Endothelial cell (in vitro differentiated cells): ENCODE results near the gene MTF1. TPM values are rescaled to one million over a fixed set of nuclear protein-coding genes. Genes with fewer than 3 reads are reported as not detected.

ENCODE experiments used
- DNase-seq: peaks from one replicate; pipeline ENCODE4 v3.0.0; 2021; ENCODE audit warnings: low spot score
- H3K27ac Mint-ChIP-seq: one replicate; pipeline ENCODE4 v1.8.0; 2021; ENCODE audit warnings: mixed read lengths, inconsistent platforms; ENCODE audit not compliant: unreplicated experiment
- H3K27me3 Mint-ChIP-seq: one replicate; pipeline ENCODE4 v1.8.0; 2021; ENCODE audit warnings: mild to moderate bottlenecking, moderate library complexity, mixed read lengths, inconsistent platforms; ENCODE audit not compliant: unreplicated experiment
- H3K36me3 Mint-ChIP-seq: one replicate; pipeline ENCODE4 v1.8.0; 2021; ENCODE audit warnings: mild to moderate bottlenecking, low read depth, mixed read lengths, inconsistent platforms; ENCODE audit not compliant: unreplicated experiment
- H3K4me1 Mint-ChIP-seq: one replicate; pipeline ENCODE4 v1.8.0; 2021; ENCODE audit warnings: mild to moderate bottlenecking, mixed read lengths, inconsistent platforms; ENCODE audit not compliant: unreplicated experiment
- H3K4me3 Mint-ChIP-seq: one replicate; pipeline ENCODE4 v1.8.0; 2021; ENCODE audit warnings: mild to moderate bottlenecking, mixed read lengths, inconsistent platforms; ENCODE audit not compliant: unreplicated experiment
- H3K9me3 Mint-ChIP-seq: one replicate; pipeline ENCODE4 v1.8.0; 2021; ENCODE audit warnings: mixed read lengths, inconsistent platforms; ENCODE audit not compliant: unreplicated experiment
- total RNA-seq: library from RNA; stranded (reverse); fragmentation: NEBNext Ultra II Directional; extraction: Animal tissue kit (Norgen Biotek cat#: 25700); gene quantifications from one replicate; pipeline ENCODE4 v1.2.1, GENCODE V29; 2021; ENCODE audit not compliant: unreplicated experiment
- TF ChIP-seq, protein P1 (sequence below): fragments of 200-600 bp; sonication (generic); IDR thresholded peaks from one replicate; pipeline ENCODE4 v1.5.0; 2021; ENCODE audit warnings: antibody characterized with exemption; ENCODE audit not compliant: unreplicated experiment

The MTF1 gene
- total RNA-seq, 1 donor from 2014 or later = 10.1 TPM

DNA sequence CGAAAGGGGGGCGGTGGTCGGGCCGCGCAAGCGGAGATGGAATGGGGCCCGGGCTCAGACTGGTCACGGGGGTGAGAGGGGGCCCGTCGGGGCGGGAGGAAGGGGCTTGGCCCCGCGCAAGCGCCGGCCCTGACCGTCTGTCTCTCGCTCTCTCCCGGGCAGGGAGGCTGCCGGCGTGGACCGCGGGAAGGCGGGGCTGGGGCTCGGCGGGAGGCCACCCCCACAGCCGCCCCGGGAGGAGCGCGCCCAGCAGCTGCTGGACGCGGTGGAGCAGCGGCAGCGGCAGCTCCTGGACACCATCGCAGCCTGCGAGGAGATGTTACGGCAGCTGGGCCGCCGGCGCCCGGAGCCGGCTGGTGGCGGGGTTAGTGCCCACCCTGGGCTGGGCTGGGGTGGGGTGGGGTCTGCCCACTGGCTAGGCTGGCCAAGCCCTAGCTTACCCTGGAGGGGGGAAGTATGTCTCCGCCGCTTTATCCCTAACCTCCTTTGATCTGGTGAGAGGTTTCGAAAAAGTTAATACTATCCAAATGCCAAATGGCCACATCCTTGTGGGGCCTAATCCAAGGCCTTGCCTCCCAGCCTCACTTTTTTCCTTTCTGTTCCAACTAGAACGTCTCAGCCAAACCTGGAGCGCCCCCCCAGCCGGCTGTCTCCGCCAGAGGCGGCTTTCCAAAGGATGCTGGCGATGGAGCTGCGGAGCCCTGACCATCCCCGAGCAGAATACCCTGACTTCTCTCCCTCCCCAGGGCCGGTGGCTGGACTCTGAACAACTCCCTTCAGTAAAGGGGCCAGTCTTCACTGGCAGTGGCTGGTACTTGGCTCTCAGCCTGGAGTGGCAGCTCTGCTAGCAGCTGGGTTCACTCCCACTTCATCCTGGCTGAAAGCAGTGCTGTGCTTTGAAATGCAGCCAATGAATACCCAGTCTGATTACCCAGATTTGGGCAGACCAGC lies 50.7 kb downstream of the MTF1 start:
- TF ChIP-seq, protein P1, sequence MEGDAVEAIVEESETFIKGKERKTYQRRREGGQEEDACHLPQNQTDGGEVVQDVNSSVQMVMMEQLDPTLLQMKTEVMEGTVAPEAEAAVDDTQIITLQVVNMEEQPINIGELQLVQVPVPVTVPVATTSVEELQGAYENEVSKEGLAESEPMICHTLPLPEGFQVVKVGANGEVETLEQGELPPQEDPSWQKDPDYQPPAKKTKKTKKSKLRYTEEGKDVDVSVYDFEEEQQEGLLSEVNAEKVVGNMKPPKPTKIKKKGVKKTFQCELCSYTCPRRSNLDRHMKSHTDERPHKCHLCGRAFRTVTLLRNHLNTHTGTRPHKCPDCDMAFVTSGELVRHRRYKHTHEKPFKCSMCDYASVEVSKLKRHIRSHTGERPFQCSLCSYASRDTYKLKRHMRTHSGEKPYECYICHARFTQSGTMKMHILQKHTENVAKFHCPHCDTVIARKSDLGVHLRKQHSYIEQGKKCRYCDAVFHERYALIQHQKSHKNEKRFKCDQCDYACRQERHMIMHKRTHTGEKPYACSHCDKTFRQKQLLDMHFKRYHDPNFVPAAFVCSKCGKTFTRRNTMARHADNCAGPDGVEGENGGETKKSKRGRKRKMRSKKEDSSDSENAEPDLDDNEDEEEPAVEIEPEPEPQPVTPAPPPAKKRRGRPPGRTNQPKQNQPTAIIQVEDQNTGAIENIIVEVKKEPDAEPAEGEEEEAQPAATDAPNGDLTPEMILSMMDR = no peak
- peak overlapping the region; percentile 94 for H3K4me3 Mint-ChIP-seq
- peaks cover 22% of the 10 kb centered on the region for H3K36me3 Mint-ChIP-seq
- H3K9me3 Mint-ChIP-seq = no peaks in the 10 kb centered on the region
- H3K27me3 Mint-ChIP-seq = peaks cover 2% of the 10 kb centered on the region
- DNase-seq = peak; percentile 75
- H3K4me1 Mint-ChIP-seq = peaks cover 9% of the 10 kb centered on the region
- peak overlapping the region; percentile 89 for H3K27ac Mint-ChIP-seq

DNA sequence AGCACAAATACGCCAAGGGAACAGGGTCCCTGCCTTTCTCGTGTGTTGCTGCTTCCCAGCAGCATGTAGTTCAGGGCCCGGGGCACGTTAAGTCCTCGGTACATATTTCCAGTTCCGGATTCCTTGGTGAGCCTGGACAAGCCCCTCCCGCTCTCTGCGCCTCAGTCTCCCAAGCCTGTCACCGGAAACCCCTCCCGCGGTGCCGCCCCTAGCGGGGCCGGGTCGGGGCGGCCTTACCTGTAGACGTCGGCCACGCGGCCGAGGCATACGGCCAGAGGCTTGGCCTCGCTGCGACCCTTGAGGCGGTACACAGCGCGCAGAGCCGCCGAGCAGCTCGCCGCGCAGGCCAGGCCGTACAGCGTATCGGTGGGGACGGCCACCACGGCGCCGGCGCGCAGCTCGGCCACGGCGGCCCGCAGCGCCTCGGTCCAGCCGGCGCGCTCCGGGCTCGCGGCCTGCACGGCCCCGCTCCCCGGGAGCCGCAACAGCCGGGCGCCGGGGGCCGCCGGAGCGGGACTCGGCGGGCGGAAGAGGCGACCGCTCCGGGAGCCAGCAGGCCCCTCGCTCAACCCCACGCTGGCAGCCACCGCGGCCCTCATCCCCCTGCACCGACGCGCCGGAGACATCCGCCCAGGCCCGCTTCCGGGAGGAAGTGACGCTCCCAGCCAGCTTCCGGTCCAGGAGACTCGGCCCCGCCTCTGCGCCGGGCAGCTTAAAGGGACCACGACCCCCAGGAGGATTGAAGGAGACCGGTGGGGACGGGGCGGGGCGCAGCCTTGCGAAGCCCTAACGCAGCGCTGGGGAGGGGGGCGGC lies 51.6 kb downstream of the MTF1 start, which contains the start of the genes C1orf122 and YRDC:
C1orf122 (plus strand) TSS at position 236 of the 814 bp plus-strand sequence. CDS start 615 bp downstream, outside the sequence.
YRDC (minus strand) TSS at position 654 of the 814 bp plus-strand sequence; CDS start at position 626, 28 bp downstream.
- H3K4me3 Mint-ChIP-seq = peak within 1 kb of the TSS; percentile 94
- peaks cover 30% of the 10 kb centered on the region for H3K36me3 Mint-ChIP-seq
- H3K27ac Mint-ChIP-seq = peak within 1 kb of the TSS; percentile 89
- TF ChIP-seq, protein P1 = no peak
- peaks cover 9% of the 10 kb centered on the region for H3K4me1 Mint-ChIP-seq
- peaks cover 2% of the 10 kb centered on the region for H3K27me3 Mint-ChIP-seq
- DNase-seq = peak; percentile 94
- H3K9me3 Mint-ChIP-seq = no peaks in the 10 kb centered on the region

DNA sequence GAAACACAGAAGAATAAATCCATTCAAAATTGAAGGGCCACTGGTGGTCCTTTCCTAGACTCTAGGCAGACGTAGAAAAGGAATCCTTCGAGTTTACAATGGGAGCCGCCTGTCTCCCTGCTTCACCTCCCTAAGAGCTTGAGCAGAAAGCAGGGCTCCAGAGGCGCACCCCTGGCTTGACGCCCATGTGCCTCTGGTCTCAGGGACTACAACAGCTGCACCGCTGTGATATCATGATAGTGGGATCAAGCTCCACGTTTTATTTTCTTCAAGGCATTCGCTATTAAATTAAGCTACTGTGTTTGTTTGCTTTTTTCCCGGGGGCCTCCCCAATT lies 52.2 kb downstream of the MTF1 start:
- Mint-ChIP-seq H3K9me3 (no peaks in the 10 kb centered on the region), H3K27ac (peak overlapping the region; percentile 75), H3K4me3 (peak overlapping the region; percentile 87), H3K4me1 (peaks cover 9% of the 10 kb centered on the region), H3K36me3 (peaks cover 32% of the 10 kb centered on the region), H3K27me3 (peaks cover 2% of the 10 kb centered on the region)
- TF ChIP-seq, protein P1 = no peak
- no peak for DNase-seq

GRCh38 chr1:37802439-37802838 lies 57.0 kb downstream of the MTF1 start:
- Mint-ChIP-seq H3K27ac (no peak overlapping the region), H3K4me1 (peaks cover 4% of the 10 kb centered on the region), H3K27me3 (peaks cover 2% of the 10 kb centered on the region), H3K36me3 (peaks cover 28% of the 10 kb centered on the region), H3K9me3 (no peaks in the 10 kb centered on the region), H3K4me3 (no peak overlapping the region)
- DNase-seq = no peak
- TF ChIP-seq, protein P1 = no peak
